Measurements from ENCODE around the gene RPH3AL. TPM values are rescaled to one million over a fixed set of nuclear protein-coding genes. Genes with fewer than 3 reads are reported as not detected.

Gene RPH3AL
- 10 to 100 TPM; 10.0 to 51.1 (median 25.7) TPM for total RNA-seq

- DNase-seq (ENCODE audit: low spot score) (no peak), ATAC-seq (ENCODE audit: low FRiP score) (no peak)
- TF ChIP-seq, protein P1, sequence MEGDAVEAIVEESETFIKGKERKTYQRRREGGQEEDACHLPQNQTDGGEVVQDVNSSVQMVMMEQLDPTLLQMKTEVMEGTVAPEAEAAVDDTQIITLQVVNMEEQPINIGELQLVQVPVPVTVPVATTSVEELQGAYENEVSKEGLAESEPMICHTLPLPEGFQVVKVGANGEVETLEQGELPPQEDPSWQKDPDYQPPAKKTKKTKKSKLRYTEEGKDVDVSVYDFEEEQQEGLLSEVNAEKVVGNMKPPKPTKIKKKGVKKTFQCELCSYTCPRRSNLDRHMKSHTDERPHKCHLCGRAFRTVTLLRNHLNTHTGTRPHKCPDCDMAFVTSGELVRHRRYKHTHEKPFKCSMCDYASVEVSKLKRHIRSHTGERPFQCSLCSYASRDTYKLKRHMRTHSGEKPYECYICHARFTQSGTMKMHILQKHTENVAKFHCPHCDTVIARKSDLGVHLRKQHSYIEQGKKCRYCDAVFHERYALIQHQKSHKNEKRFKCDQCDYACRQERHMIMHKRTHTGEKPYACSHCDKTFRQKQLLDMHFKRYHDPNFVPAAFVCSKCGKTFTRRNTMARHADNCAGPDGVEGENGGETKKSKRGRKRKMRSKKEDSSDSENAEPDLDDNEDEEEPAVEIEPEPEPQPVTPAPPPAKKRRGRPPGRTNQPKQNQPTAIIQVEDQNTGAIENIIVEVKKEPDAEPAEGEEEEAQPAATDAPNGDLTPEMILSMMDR (IDR thresholded peaks at IDR 0.05): no peak
Measured at GRCh38 chr17:352421-353212, at the start of gene RPH3AL. TSS of gene RPH3AL (minus strand) at chr17:352807. CDS start at chr17:327543, 25,264 bp downstream.

- TF ChIP-seq, protein P1 (IDR thresholded peaks at IDR 0.05): no peak
- ATAC-seq (ENCODE audit: low FRiP score) (no peak), DNase-seq (ENCODE audit: low spot score) (no peak)
Measured at GRCh38 chr17:400257-400656, 47.6 kb upstream of the RPH3AL start.

GRCh38 chr17:396788-397187 is 44.2 kb upstream of the RPH3AL start:
- ATAC-seq (ENCODE audit: low FRiP score) (no peak), DNase-seq (ENCODE audit: low spot score) (no peak)
- TF ChIP-seq, protein P1 (IDR thresholded peaks at IDR 0.05): no peak

GRCh38 chr17:395974-396373 is 43.4 kb upstream of the RPH3AL start:
- TF ChIP-seq, protein P1 (IDR thresholded peaks at IDR 0.05): no peak
- DNase-seq (ENCODE audit: low spot score) (no peak), ATAC-seq (ENCODE audit: low FRiP score) (no peak)

- ATAC-seq (ENCODE audit: low FRiP score) (no peak), DNase-seq (ENCODE audit: low spot score) (no peak)
- TF ChIP-seq, protein P1 (IDR thresholded peaks at IDR 0.05): no peak
Measured at GRCh38 chr17:395179-395578, 42.6 kb upstream of the RPH3AL start.

DNA sequence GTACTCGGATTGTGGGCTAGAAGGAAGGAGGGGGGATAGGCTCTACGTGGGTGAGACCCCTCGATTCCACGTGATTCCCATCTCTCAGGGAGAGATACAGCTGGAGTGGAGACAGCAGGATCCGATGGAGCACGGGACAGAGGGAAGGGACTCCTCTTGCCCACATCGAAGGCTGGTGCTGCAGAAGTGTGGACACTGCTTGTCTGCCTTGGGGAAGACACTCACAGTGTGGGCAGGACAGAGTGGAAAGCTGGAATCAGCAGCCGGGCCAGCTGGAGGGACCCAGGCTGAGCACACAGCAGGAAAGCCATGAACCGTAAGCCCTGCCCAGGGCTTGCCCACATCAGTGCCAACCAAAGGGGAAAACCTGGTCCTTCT is 42.1 kb upstream of the RPH3AL start:
- TF ChIP-seq, protein P1 (IDR thresholded peaks at IDR 0.05): no peak
- DNase-seq (ENCODE audit: low spot score) (no peak), ATAC-seq (ENCODE audit: low FRiP score) (no peak)

Data from omental fat pad (tissue), 4 donors.